Measurements from ENCODE around the gene FAM221A.
"Not testable (repeated sequence)": the region's sequence is repeated elsewhere in the genome, so short reads cannot be mapped to it uniquely, and the experiment has no call there.

Gene FAM221A, protein sequence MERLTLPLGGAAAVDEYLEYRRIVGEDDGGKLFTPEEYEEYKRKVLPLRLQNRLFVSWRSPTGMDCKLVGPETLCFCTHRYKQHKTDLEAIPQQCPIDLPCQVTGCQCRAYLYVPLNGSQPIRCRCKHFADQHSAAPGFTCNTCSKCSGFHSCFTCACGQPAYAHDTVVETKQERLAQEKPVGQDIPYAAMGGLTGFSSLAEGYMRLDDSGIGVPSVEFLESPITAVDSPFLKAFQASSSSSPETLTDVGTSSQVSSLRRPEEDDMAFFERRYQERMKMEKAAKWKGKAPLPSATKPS

DNA sequence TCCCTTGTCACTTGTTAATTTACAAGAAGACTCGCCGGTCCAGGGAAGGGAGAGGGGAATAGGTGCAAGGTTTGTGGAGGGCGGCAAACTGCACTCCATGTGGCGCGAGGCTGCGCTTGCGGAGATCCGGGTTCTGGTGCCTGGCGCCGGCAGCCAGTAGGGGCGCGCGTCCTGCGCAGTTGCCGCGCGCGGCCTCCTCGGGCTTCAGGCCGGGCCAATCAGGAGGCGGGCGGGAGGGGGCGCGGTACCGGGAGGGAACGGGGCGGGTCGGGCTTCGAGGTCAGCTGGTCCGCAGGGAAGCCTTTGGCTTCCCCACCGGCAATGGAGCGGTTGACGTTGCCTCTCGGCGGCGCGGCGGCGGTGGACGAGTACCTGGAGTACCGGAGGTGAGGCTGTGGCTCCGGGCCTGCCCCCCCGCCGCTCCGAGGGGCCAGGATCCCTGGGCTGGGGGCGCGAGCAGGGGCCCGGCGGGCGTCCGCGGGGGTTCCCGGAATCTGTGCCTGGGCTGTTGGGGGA lies at the start of gene FAM221A:
Gene FAM221A, plus strand, starts transcription at position 302 of the 516 bp plus-strand sequence. Its CDS starts 20 bp downstream, at position 322.
- DNase-seq: no peak

DNA sequence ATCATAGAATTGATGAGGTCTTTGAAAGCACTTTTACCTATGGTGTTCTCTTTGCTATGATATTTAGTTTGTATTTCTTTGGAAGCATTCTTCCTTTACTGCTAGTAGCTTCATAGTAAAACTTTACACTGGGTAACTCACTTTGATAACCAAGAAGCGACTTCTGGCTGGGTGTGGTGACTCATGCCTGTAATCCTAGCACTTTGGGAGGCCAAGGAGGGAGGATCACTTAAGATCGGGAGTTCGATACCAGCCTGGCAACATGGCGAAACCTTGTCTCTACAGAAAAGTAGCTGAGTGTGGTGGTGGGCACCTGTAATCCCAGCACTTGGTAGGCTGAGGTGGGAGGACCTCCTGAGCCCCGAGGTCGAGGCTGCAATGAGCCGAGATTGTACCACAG lies 46.6 kb upstream of the FAM221A start:
- DNase-seq: no peak

DNA sequence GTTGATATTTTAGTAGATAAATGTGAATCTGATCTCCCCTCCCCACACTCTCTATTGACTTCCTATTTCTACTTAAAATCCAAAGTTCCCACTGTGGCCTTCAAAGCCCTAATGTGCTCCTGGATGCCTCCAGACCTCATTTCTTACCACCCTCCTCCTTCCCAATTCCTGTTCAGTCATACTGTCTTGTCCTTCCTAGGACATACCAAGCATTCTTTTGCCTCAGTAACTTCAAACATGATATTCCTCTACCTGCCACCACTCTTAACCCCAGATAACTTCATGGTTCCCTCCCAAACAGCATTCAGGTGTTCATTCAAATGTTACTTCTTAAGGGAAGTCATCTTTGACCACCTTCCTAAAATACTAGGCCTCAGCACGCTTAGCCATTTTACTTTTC lies 34.2 kb upstream of the FAM221A start:
- DNase-seq: no peak

DNA sequence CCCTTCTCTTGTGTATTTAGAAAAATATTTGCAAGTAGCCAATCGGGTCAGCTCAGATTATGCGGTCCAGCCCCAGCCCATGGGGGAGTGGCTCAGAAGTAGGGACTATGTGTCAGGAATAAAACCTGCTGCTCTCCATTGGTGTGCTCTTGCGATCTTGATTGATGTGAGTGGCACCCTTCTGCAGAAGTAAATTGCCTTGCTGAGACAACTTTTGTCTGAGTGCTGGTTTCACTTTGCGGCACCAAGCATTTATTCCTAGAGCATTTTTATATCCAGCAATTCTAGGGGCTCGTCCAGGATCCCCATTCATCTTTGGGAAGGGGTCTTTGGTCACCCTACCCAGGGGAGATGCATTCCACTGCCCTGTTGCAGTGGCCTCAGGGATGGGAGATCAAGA lies 26.1 kb upstream of the FAM221A start:
- no peak for DNase-seq

DNA sequence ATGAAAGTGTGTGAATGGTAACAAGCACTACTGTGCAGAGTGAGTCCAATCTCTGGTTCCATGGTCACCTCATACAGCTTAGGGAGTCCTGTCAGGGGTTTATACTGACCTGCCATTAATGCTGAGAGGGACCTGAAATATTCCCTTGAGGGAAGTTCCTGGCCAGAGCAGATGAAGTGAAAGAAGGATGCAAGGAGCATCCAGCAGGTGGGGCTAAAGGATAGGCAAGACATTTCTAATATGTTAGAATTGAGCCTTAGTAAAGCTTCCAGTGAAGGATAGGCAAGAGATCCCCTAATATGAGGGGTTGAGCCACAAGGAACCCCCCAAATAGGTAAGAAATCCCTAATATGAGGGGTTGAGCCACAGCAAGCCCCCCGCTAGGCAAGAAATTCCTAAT lies 25.5 kb upstream of the FAM221A start:
- DNase-seq: peak; percentile 5

DNA sequence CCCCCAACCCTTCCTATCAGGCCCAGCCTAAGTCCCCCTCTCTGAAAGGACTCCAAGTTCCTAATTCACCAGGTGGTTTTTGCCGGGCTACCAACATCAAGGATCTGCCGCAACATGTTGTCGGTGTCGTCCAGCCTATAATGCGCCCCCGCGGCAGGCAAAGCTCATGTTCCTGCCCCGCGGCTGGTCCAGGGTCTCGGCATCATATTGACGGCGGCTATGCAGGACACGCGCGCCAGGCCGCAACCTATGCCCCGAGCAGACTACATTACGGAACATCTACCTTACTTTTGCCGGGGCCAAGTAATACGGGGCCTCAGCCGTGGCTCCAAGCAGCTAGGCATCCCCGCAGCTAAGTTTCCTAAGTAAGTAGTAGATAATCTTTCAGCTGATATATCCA lies 24.6 kb upstream of the FAM221A start:
- no peak for DNase-seq

DNA sequence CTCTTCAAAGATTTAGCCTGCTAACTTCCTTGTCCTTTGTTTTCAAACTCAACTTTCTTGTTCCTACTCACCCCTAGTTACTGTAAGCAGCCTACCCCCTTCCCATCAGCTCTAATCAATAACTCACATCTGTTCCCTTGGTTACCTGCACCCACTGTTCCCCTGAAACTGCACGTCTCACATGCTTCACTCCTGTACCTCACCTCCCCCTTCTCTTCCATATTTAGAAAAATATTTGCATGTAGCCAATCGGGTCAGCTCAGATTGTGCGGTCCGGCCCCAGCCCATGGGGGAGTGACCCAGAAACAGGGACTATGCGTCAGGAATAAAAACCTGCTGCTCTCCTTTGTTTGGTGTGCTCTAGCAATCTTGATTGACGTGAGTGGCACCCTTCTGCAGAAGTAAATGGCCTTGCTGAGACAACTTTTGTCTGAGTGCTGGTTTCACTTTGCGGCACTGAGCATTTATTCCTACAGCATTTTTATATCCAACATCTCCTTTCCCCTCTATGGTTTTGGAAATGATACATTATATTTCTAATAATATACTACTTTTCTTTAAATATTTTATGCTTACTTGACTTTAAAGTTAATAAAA lies 21.1 kb upstream of the FAM221A start:
- DNase-seq: no peak

DNA sequence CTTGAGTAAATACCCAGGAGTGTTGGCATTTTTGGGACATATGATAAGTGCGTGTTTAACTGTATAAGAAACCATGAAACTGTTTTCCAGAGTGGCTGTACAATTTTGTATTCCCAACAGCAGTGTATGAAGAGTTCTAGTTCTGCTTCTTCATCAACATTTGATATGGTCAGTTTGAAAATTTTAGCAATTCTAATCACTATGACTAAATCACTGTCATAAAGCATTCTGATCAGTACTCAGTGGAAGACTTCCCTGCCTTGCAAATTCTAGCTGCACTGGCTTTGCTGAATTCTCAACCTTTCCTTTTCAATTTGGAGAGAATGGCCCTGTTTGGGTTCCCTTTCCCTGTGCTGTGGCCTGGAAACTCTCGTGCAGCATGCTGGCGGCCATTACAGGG lies 18.6 kb upstream of the FAM221A start:
- no peak for DNase-seq

DNA sequence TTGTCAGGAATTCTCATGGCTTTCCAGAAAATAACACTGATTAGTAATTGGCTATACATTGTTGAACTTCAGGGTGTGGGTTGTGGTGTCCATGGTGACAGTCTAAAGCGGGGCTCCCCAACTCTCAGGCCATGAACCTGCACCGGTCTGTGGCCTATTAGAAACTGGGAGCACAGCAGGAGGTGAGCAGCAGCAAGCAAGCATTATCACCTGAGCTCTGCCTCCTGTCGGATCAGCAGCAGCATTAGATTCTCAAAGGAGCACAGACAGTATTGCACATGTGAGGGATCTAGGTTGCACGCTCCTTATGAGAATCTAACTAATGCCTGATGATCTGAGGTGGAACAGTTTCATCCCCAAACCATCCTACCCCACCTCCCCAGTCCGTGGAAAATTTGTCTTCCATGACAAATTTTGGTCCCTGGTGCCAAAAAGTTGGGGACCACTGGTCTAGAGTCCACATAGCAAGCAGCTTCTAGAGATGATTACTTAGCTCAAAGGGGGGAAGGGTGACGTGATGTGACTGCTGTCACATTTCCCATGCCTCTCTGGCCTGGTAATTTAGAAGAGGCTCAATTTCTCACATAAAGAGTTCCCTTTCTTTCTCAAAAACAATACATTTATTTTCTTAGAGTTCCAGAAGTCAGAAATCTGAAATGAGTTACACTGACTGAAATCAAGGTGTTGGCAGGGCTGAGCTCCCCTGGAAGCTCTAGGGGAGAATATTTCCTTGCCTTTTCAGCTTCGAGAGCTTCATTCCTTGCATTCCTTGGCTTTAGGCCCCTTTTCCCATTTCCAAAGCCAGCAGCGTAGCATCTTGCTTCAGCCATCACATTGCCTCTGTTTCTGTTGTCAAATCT lies 17.6 kb upstream of the FAM221A start:
- no peak for DNase-seq

DNA sequence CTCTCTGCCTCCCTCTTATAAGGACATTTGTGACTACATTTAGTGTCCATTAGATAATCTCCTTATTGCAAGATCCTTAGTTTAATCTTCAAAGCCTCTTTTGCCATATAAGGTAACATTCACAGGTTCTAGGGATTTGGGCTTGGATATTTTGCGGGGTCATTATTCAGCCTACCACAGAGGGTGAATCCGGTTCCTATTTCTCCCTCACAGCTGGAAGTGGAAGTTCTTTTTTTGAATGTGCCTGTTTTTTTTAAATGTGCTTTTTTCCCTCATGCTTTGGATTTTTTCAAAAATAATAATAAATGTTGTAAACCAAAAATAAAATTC lies 17.1 kb upstream of the FAM221A start:
- DNase-seq: no peak

DNA sequence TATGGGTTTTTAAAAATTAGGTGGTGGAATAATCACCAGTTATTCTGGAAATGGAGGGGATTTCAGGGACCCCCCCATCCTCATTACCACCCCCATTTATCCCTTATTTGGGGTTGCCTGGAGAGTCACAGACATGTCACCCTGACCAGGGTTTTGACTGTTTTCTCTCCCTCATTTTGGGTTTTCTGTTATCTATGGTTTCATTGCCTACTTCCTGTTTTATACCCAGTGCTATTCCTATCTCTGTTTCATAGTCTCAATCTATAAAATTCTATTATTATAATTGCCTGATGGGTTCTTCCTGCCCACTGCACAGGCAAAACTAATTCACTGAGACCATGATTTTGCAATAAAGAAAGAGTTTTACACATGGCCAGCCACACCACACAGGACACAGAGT lies 15.9 kb upstream of the FAM221A start:
- no peak for DNase-seq

DNA sequence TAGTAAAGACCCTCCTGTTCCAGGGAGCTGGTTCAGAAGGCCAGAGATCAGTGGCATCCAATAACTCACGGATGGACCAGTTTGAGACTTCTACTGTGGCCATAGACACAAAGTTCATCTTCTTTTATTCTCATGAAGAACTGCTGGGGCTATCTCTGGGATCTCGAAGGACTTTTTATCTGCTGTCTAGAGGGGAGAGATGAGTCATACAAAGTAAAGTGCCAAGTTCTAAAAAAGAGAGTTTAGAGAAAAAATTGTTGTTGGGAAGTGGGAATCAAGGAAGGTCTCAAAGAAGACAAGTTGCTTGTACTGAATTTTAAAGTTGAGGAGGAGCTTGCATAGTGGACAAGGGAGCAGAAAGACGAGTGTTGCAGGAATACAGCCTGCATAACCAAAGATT lies 8.0 kb upstream of the FAM221A start:
- no peak for DNase-seq

DNA sequence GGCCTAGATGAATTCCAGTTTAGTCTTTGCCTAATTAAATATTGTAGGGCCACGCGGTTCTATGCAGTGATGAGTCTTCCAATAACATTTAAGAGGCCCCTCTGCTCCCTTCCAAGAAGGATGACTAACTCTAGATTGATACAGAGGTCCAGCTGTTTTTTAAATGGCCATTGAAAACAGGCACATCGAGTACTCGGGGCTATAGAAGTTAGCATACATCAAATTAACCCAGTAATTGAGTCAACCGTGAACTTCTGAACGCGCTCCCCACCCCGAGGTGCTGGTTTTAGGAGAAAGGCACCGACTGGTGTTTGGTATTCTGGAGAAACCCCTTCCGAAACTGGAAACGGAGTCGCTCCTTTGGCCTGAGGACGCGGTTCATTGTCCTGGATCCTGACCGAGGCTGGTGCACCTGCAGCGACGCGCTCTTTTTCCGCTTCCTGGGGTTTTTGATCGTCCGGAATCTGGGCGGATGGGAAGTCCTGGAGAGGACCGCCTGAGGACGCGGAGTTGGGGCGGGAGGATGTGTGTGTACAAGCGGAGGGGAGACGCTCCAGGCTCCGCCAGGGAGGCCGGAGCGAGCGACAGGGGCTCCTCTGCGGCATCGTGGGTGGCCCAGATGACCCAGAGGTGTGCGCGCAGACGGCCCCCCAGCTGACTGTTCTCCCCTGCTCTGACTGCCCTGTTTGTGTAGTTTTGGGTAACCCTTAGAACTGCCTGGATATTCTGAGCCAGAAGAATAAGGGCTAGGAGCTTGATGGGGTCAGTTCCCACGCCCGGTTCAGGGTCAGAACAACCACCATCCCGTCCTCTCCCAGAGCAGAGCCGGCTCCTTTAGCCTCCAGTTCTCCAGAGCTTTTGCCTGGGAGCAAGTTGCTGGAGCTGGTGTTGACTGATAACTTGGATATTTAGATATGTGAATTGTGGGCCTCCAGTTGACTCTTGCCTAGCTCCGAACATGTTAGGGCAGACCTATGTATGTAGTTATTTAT lies 711 bp downstream of the FAM221A start:
- DNase-seq: no peak

DNA sequence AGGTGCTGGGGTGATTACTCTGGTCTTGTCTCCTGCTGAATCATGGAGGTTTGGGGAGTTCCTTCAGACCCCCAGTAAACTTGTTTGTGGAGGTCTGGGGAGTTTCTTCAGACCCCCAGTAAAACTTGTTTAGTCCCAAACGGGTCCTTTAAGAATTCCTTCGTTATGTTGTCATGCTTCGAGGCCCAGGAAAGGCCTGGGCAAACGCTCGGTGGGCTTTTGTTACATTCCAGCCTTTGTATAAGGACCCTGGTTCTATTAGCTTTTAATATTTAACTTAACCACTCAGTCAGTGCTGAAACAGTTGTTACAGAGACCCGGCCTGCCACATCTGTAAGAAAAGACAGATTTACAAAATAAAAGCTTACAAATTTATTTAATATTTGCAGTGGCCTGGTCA lies 4.0 kb downstream of the FAM221A start:
- not testable (repeated sequence) for DNase-seq

DNA sequence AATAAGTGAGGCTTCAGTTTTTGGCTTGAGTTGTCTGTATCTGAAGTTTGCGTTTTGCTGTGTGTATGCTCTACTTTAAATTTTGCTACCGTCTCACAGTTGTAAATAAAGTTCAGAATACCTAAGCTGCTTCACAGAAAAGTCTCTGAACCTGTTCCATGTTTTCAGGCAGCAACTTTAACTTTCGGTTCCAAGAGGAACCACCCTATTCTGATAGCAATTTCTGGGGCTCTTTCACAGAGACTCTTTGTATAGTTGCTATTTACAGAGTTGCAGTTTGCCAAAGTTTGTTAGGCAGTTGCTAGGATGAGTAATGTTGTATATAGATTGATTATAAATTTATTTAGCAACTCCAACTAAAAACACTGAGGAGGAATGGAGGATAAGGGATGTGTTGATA lies 5.7 kb downstream of the FAM221A start:
- DNase-seq: no peak

DNA sequence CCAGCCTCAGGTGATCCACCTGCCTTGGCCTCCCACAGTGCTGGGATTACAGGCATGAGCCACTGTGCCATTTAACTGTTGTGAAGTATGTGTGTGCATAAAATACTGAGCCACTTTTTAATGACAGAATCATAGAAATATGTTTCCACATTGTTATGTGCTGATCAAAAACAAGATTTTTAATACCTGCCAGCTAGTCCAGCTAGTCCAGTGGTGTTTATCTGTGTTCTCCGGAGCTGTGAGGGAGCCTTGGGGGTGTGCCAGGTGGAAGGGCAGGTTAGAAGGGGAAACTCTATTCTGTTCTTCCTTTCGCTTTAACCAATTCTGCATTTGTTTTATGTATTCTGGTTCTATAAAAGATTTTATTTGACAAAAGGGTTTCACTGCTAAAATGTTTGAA lies 7.0 kb downstream of the FAM221A start:
- DNase-seq: no peak

DNA sequence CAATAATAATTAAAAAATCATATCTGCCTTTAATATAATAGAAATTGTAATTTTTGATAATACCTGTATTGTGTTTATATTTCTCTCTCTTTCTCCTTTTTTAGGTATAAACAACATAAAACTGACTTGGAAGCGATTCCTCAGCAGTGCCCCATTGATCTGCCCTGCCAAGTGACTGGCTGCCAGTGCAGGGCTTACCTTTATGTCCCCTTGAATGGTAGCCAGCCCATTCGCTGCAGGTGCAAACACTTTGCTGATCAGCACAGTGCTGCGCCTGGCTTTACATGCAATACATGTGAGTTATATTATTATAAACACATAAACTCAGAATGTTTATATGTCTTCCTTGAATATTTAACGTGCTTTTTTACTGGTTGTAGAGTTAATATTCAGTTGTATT lies 9.2 kb downstream of the FAM221A start:
- DNase-seq: no peak

DNA sequence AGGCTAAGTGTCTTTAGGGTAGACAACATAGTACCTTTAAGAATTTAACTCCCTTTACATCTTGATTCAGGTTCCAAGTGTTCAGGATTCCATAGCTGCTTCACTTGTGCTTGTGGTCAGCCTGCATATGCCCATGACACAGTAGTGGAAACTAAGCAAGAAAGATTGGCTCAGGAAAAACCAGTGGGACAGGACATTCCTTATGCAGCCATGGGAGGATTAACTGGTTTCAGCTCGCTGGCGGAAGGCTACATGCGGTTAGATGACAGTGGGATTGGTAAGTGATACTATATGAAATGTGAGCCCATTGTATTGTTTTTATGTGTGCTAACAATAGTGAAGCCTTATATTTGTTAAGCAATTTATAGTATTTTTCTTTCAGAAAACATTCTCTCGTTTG lies 11.3 kb downstream of the FAM221A start:
- DNase-seq: no peak

DNA sequence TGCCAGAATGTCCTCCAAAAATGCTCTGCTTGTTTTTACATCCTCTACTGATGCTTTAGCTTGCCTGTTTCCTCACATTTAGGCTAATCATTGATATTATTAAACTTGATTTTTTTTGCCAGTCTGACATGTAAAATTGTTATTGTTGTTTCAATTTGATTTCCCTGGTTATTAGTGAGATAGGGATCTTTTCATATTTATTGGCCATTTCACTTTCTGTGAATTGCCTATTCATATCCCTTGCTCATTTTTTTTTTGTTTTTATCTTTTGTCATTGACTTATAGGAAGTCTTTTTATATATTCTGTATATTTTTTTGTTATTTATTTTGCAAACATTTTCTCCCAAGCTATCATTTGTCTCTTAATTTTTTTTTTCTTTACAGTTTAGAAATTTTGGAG lies 13.2 kb downstream of the FAM221A start:
- no peak for DNase-seq

DNA sequence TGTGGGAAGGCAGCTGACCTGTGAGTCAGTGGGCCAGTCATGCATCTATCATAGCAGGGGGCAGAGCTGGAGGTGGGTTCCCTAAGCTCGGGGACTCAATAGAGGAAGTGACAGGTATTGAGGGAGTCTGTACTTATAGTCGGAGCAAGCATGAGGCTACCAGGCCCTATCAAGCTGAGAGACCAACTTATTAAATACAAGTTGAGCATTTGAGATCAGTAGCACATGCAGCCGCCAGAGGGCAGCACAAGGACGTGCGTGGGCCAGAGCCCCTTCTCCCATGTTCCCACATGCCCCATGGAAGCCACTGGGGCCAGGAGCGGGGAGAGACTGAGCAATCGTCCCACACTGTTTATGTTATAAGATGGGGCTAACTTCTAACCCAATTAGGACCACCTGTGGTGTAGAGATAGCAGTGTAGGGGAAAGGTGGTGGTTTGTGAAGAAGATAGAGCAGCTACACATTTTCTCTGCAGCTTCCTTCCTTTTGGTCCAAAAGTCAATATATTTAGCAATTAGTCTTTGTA lies 17.0 kb downstream of the FAM221A start:
- DNase-seq: peak; percentile 76

DNA sequence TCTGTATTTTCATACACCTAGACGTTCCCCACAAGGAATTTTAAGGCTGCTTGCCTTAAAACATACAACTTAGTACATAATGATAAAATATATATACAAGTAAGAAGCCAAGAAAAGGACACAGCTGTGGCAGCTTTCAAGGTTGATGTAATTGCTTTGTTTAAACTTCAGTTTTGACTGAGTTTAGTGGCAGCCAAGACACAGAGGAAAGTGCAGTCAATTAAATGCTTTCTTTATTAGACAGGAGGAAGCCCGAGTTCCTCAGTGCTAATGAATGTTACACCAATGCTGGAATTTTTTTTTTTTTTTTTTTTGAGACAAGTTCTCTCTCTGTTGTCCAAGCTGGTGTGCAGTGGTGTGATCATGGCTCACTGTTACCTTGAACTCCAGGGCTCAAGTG lies 18.8 kb downstream of the FAM221A start:
- no peak for DNase-seq

DNA sequence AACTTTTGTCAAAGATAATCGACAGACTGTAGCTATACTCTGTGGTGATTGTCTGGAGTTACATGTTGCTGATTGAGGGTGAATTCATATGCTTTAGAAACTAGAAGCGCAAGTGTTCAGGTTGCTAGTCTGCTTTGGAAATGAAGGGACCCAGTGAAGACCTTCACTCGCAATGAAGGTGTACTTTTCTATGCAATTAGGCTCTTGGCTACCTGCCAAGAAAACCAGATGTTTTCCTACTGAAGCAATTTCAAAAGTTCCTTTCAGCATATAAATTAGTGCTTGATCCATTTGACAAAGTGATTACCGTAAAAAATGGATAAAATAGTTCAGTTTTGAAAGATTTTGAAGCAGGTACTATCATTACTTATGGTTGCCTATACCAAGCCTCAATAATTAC lies 20.0 kb downstream of the FAM221A start:
- DNase-seq: no peak

All from GDM1 (cell line).